Measurements from ENCODE around the gene TYMP. TPM values are rescaled to one million over a fixed set of nuclear protein-coding genes. Genes with fewer than 3 reads are reported as not detected.
A peak's percentile ranks its signal among the peaks of the same experiment; 100 is the strongest.

Gene TYMP
- total RNA-seq, 6 experiments from 2014 or later: 30.6 to 223 (median 88.2) TPM

DNA sequence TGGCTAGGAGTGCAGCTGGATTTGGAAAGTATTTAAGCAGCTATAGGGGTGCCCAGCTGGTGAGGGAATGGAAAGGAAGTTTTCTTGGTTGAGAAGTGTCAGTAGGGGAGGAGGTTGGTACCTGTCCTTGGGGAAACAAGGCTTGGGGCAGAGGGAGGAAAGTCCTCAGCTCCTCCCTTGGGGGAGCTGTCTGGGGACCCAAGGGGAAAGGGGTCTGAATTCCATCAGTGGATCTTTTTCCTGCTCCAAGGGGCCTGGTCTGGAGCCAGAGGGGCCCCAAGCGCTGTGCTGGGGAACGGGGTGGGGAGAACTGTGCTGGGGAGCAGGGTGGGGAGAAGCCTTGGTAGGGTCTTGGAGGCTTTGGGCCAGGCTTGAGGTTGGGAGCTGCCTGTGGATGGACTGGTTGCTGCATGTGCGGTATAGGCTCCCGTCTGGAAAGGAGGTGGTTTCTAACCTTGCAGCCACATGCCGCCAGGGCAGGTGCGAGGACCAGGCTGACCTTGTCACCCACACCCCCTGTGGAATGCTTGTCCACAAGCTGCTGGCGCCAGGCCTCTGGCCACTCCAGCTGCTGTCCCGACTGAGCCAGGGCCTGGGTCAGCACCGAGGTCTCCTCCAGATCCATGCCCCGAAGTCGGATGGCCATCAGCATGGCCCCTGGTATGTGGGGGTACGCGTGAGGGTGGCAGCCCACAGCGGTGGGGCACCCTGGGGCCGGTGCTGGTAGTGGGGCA, 963 bp downstream of the TYMP start:
- H3K9me3 ChIP-seq: no peaks in the 10 kb centered on the region
- WGBS (ENCODE audit: insufficient coverage, low coverage, low lambda C conversion rate, missing lambda C conversion rate): 25% methylated on average over 2 of the region's 15 CpGs
- H3K36me3 ChIP-seq: peaks cover 0 to under 1% (median 0%) of the 10 kb centered on the region in 4 donors
- TF ChIP-seq, protein P1, sequence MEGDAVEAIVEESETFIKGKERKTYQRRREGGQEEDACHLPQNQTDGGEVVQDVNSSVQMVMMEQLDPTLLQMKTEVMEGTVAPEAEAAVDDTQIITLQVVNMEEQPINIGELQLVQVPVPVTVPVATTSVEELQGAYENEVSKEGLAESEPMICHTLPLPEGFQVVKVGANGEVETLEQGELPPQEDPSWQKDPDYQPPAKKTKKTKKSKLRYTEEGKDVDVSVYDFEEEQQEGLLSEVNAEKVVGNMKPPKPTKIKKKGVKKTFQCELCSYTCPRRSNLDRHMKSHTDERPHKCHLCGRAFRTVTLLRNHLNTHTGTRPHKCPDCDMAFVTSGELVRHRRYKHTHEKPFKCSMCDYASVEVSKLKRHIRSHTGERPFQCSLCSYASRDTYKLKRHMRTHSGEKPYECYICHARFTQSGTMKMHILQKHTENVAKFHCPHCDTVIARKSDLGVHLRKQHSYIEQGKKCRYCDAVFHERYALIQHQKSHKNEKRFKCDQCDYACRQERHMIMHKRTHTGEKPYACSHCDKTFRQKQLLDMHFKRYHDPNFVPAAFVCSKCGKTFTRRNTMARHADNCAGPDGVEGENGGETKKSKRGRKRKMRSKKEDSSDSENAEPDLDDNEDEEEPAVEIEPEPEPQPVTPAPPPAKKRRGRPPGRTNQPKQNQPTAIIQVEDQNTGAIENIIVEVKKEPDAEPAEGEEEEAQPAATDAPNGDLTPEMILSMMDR (IDR thresholded peaks at IDR 0.05): no peak
- no peak for TF ChIP-seq POLR2A (IDR thresholded peaks at IDR 0.05)
- no peaks in the 10 kb centered on the region for H3K27me3 ChIP-seq
- DNase-seq (peak in 2 of 3 donors; percentile 50 to 72), ATAC-seq (no peak)
- H3K27ac ChIP-seq: peak overlapping the region; percentile 94 to 98 (median 97)
- peaks cover 0 to 25% (median 10%) of the 10 kb centered on the region in 4 donors for H3K4me1 ChIP-seq
- peak overlapping the region; percentile 75 to 79 (median 76) for H3K4me3 ChIP-seq
- intact Hi-C loops (cut with DNase I): loop anchor here in 1 of 2 donors (10.0 kb wide), 1 partner anchor 86 kb away; no protein-coding TSS in a partner anchor

DNA sequence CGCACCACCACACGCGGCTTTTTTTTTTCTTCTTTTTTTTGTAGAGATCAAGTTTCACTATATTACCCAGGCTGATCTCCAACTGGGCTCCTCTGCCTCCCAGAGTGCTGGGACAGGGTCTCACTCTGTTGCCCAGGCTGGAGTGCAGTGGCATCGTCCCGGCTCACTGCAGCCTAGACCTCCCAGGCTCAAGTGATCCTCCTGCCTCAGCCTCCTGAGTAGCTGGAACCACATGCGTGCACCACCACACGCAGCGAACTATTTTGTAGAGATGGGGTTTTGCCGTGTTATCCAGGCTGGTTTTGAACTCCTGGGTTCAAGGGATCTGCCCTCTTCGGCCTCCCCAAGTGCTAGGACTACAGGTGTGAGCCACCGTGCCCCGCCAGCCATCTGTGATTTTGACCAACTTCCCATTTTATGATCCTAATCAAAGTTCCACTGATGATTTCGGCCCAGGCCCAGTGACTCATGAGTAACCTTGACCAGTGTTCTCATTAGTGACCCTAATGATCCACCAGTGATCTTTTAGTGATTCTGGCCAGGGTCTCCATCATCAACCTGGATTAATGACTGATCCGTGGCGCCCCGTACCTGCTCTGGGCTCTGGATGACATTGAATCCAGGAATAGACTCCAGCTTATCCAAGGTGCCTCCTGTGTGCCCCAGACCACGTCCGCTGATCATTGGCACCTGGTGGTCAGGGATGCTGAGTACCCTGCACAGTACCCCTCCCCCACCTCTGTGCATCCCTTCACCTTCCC, 1.7 kb downstream of the TYMP start:
- Histone ChIP-seq H3K4me1 (peaks cover 0 to 25% (median 12%) of the 10 kb centered on the region in 4 donors), H3K4me3 (peak overlapping the region in 1 of 3 donors; percentile 76), H3K27ac (peak overlapping the region in 2 of 3 donors; percentile 87 to 94), H3K27me3 (no peaks in the 10 kb centered on the region), H3K36me3 (peaks cover 0 to 8% (median under 1%) of the 10 kb centered on the region in 4 donors), H3K9me3 (no peaks in the 10 kb centered on the region)
- DNase-seq: peak in 1 of 3 donors; percentile 51
- intact Hi-C loops (cut with DNase I): loop anchor here in 1 of 2 donors (10.0 kb wide), 1 partner anchor 87 kb away; no protein-coding TSS in a partner anchor
- TF ChIP-seq POLR2A (IDR thresholded peaks at IDR 0.05): no peak
- TF ChIP-seq, protein P1 (IDR thresholded peaks at IDR 0.05): no peak
- WGBS (ENCODE audit: insufficient coverage, low coverage, low lambda C conversion rate, missing lambda C conversion rate): 82% methylated on average over 12 of the region's 18 CpGs
- no peak for ATAC-seq

DNA sequence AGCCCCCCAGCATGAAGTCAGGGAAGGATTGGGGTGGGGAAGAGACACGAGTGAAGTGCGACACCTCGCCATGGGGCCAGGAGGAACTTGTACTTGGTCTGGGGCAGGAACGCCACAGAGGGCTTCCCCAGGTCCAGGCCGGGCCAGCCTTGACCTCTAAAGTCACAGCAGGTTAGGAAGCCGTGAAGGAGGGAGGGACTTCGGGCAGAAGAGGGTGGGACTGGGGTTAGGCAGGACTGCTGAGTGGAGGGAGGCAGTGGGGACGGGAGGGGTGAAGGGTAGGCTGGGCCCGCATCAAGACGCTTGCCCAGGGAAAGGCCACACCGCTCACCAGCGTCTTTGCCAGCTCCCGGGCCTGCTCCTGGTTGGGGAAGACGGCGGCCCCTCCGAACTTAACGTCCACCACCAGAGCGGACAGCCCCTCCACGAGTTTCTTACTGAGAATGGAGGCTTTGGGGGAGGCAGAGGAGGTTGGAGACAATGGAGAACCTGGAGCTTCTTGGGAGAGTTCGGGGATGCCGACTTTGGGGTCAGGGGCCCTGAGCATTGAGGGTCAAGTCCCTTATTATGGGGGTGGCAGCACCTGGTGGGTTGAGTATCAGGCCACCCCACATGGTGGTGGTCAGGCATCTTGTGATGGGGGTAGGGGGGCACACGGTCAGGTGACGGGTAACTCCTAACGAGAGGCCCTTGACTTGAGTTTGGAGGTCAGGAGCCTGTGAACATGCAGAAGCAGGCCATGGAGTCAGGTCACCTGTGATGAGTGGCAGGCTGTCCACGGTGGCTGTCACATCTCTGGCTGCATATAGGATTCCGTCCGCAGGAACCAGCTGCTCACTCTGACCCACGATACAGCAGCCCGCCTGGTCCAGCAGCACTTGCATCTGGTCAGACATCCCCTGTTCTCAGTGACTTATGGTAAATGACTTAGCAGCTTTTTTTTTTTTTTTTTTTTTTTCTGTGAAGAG, 2.7 kb downstream of the TYMP start:
- DNase-seq: peak; percentile 82 to 85 (median 84)
- TF ChIP-seq POLR2A (IDR thresholded peaks at IDR 0.05): peak; percentile 34
- TF ChIP-seq, protein P1 (IDR thresholded peaks at IDR 0.05): no peak
- ATAC-seq: peak; percentile 0 to 16 (median 10)
- no peaks in the 10 kb centered on the region for H3K27me3 ChIP-seq
- no peaks in the 10 kb centered on the region for H3K9me3 ChIP-seq
- WGBS (ENCODE audit: insufficient coverage, low coverage, low lambda C conversion rate, missing lambda C conversion rate): 0% methylated on average over 2 of the region's 29 CpGs
- H3K36me3 ChIP-seq: peaks cover 0 to 18% (median 3%) of the 10 kb centered on the region in 4 donors
- peak overlapping the region; percentile 76 to 94 (median 87) for H3K27ac ChIP-seq
- intact Hi-C loops (cut with DNase I): loop anchor here in 1 of 2 donors (10.0 kb wide), 1 partner anchor 88 kb away; no protein-coding TSS in a partner anchor
- H3K4me3 ChIP-seq: peak overlapping the region; percentile 66 to 74 (median 68)
- peaks cover 0 to 25% (median 12%) of the 10 kb centered on the region in 4 donors for H3K4me1 ChIP-seq
